HG02571 (cell line): Measurements from ENCODE around the gene CEACAM18.

ENCODE experiments used
- ATAC-seq: cut with Tn5 transposase; IDR thresholded peaks from one replicate; pipeline ENCODE4 v1.9.1; 2021; ENCODE audit warnings: mild to moderate bottlenecking, moderate library complexity; ENCODE audit not compliant: unreplicated experiment

Gene CEACAM18

GRCh38 chr19:51525651-51526050 is 47.3 kb downstream of the CEACAM18 start:
- no peak for ATAC-seq

- no peak for ATAC-seq
These were observed 51.0 kb downstream of the CEACAM18 start for GRCh38 chr19:51529301-51529700.

GRCh38 chr19:51530616-51531015 is 52.3 kb downstream of the CEACAM18 start:
- no peak for ATAC-seq

GRCh38 chr19:51531349-51532315 is 53.3 kb downstream of the CEACAM18 start, which contains the start of gene SIGLEC6:
TSS of gene SIGLEC6 (minus strand) at chr19:51531670. CDS start at chr19:51531648, 22 bp downstream.
- no peak for ATAC-seq

GRCh38 chr19:51535535-51535934 is 57.2 kb downstream of the CEACAM18 start:
- ATAC-seq, result no peak

- ATAC-seq, result no peak
These were observed 61.6 kb downstream of the CEACAM18 start for GRCh38 chr19:51539821-51540366.
